Vagina (tissue), 2 donors: ENCODE measurements around the gene NCOA7.

ENCODE experiments used
- CTCF ChIP-seq, 3 experiments: fragments of 450-650 bp in 2 of 3; fragments of 200-600 bp in 1 of 3; sonication (generic) in 1 of 3; IDR thresholded peaks; one replicate each; pipeline ENCODE4 v1.5.1; 2017 to 2019; ENCODE audit warnings: antibody characterized with exemption in 3 of 3, mild to moderate bottlenecking in 2 of 3, moderate library complexity in 2 of 3
- POLR2A ChIP-seq, 2 donors: fragments of 450-650 bp; IDR thresholded peaks; one replicate each; pipeline ENCODE4 v1.6.1; 2017; ENCODE audit warnings: antibody characterized with exemption in 2 of 2, mild to moderate bottlenecking in 2 of 2, moderate library complexity in 2 of 2
- POLR2AphosphoS5 ChIP-seq, 2 donors: sonication (generic); formaldehyde crosslinking; IDR thresholded peaks; one replicate each; pipeline ENCODE4 v1.9.0; 2017; ENCODE audit warnings: antibody characterized with exemption in 2 of 2, mild to moderate bottlenecking in 2 of 2, low read depth in 1 of 2; ENCODE audit not compliant: insufficient read depth in 1 of 2

DNA sequence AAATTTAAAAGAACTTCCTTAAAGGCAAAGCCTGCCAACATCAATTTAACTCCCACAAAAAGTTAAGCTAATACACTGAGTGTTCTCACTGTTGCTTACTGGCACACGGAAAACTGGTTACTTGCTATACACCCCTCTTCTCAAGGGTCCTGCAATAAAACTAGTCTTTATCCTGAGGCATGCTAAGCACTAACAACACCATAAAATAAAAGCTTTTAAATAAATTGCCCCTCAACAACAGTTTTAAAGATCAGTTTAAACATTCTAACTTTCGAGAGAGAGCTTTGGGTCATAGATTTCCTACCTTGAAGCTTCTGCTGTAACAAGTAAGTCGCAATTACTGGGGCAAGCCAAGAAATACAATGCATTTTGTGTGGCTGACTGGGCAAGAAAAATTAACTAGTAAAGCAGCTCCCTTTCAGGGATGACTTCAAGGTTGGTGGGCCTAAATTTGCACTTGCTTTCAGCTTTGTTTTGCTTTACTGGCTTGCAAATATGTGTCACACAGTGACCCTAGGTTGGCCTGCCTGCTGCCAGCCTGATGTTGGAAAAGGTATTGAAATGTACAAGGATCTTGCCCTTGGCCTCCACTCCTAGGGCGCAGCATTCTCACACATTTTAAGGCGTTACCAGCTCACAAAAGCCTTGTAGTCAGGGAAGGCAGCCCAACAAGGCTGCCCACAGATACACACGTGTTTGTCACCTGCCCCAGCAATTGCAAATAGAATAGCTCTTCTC lies 45.3 kb upstream of the NCOA7 start:
- TF ChIP-seq CTCF (IDR thresholded peaks at IDR 0.05) (no peak), POLR2A (IDR thresholded peaks at IDR 0.05) (no peak), POLR2AphosphoS5 (IDR thresholded peaks at IDR 0.05; ENCODE audit: insufficient read depth in 1 of 2, low read depth in 1 of 2) (no peak)
